GM18507 (cell line): ENCODE measurements around the gene LCE1C.

Experiments
- DNase-seq: peaks from one replicate; pipeline ENCODE4 v3.0.0; 2011; ENCODE audit warnings: low read depth; ENCODE audit not compliant: insufficient read length; ENCODE audit errors: extremely low spot score
- FAIRE-seq: peaks from 2 replicates; lab custom pipeline; 2011; peaks lifted over from hg19 to GRCh38; lab: Jason Lieb, UNC

Gene LCE1C

GRCh38 chr1:152761609-152762213 lies 44.7 kb downstream of the LCE1C start:
- no peak for FAIRE-seq
- DNase-seq = no peak

GRCh38 chr1:152760551-152761190 lies 45.8 kb downstream of the LCE1C start:
- DNase-seq = no peak
- no peak for FAIRE-seq

- no peak for FAIRE-seq
- no peak for DNase-seq
These were observed 46.8 kb downstream of the LCE1C start for GRCh38 chr1:152759453-152760173.

- DNase-seq = no peak
- no peak for FAIRE-seq
These were observed 47.8 kb downstream of the LCE1C start for GRCh38 chr1:152758636-152759035.

- FAIRE-seq (no peak), DNase-seq (no peak)
These were observed 48.7 kb downstream of the LCE1C start, which contains the start of gene KPRP for GRCh38 chr1:152757747-152758146. KPRP (plus strand) TSS chr1:152758025; CDS start chr1:152759589, 1,564 bp downstream.

- DNase-seq (no peak), FAIRE-seq (no peak)
These were observed 49.6 kb downstream of the LCE1C start for GRCh38 chr1:152756872-152757271.
